ENCODE results near the gene CORO7.

Gene CORO7

DNA sequence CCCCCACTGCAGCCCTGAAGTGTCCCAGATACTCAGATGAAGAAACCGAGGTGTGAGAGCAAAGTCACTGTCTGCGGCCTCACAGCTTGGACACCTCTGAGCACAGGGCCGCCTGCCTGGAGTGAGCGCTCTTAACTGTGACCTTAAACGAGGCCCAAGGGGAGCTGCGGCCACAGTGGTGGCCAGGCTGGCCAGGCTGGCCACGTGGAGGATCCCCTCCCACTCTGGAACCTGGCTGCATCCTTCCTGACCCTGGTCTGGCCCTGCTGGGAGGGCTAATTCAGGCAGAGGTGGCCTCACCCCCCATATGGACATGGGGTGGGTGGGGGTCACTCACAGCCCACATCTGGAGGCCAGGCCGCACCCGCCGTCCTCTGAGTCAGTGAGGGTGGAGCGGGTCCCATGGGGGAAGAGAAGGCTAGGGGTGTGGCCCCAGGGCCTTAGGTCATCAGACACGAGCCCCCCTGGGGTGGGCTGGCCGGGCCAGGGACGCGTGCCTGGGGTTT, 38.2 kb downstream of the CORO7 start:
- TF ChIP-seq, protein P1, sequence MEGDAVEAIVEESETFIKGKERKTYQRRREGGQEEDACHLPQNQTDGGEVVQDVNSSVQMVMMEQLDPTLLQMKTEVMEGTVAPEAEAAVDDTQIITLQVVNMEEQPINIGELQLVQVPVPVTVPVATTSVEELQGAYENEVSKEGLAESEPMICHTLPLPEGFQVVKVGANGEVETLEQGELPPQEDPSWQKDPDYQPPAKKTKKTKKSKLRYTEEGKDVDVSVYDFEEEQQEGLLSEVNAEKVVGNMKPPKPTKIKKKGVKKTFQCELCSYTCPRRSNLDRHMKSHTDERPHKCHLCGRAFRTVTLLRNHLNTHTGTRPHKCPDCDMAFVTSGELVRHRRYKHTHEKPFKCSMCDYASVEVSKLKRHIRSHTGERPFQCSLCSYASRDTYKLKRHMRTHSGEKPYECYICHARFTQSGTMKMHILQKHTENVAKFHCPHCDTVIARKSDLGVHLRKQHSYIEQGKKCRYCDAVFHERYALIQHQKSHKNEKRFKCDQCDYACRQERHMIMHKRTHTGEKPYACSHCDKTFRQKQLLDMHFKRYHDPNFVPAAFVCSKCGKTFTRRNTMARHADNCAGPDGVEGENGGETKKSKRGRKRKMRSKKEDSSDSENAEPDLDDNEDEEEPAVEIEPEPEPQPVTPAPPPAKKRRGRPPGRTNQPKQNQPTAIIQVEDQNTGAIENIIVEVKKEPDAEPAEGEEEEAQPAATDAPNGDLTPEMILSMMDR (IDR thresholded peaks at IDR 0.05; ENCODE audit: low read length, missing control alignments): no peak
- DNase-seq (ENCODE audit: low read depth): no peak
- H3K4me3 ChIP-seq (replicated peaks; ENCODE audit: low read depth, low read length): no peak overlapping the region

DNA sequence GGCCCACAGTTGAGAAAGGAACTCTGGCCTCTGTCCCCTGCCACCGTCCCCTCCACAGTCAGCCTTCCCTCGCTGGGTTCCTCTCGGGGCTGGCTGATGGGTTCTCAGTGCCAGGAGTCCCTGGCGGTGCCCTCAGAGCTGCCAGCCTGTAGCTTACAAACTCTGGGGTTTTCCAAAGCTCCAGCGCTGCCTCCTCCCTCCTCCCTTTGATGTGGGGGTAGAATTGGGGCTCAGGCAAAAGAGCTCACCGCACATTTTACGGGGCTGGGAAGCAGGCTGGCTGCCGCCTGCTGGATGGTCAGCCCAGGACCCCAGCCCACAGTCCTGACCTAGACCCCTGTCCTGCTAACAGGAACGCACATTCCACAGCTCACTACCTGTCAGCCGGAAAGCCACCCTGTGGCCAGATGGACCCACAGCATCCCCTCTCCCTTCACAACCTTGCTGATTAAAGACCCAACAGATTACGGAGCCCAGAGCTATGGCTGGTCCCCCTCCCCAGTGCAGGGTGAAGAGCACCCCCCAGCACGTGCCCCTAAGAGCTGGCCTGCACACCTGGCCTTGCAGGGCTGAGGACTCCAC, 38.7 kb downstream of the CORO7 start:
- H3K4me3 ChIP-seq (replicated peaks; ENCODE audit: low read depth, low read length): no peak overlapping the region
- no peak for DNase-seq (ENCODE audit: low read depth)
- TF ChIP-seq, protein P1 (IDR thresholded peaks at IDR 0.05; ENCODE audit: low read length, missing control alignments): no peak

DNA sequence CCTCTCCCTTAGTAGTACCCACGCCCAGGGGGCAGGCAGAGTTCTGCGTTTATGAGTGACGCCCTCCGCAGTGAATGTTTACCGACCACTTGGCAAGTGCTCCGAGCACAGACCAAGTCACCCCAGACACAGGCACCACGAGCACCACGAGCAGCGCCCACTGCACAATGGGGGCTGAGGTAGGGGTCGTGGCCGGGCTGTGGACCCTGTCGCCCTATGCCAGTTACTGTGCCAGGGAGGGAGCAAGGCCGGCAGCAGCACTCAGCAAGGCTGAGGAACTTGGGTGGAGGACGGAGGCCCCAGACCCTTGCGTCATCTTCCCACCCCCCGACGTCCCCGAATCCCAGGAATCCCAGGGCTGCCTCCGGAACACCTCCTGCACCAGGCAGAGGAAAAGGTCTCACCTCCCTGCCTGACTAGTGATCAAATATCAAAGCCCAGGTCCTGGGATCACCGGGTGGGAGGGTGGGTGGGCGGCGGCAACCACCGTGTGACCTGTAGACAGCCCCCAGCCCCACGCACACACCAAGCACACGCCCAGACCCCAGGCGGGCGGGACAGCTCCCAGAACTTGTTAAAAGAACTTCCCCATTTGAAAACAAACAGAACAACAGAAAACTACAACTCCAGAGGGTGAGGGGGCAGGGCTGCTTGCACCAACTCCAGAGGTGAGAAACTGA, 39.4 kb downstream of the CORO7 start:
- H3K4me3 ChIP-seq (replicated peaks; ENCODE audit: low read depth, low read length): no peak overlapping the region
- DNase-seq (ENCODE audit: low read depth): no peak
- TF ChIP-seq, protein P1 (IDR thresholded peaks at IDR 0.05; ENCODE audit: low read length, missing control alignments): no peak

DNA sequence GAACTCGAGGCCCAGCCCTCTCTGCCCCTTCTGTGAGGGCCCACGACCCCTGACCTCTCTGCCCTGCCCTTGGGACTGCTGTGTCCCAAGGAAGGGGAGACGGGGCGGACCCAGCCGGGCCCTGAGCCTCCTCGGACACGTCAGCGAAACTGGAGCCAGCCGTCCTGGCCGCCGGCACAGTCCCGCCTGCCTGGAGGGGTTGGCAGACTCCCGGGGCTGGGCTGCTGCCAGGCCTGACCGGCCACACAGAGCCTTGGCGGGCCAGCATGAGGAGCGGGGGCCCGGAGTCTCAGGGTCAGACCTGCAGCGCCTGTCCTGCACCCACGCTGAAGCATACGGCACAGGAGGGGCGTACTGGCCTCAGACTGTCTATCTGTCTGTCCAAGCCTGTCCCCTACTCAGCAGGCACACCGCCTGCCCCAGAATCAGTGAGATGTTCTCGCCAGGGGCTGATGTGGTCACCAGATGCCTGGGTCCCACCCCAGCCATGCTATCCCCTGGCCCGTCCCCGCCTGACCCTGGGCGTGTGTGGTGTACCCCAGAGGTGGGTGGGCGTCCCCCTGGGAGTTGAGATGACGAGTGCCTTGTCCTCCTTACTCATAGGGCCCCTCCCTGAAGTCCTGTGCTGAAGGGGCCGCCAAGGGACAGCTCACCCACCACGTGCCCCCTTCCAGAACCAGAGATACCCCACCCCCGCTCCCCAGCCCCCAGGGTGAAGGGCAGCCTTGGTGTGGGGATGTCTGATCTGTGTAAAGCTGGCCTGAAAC, 40.1 kb downstream of the CORO7 start:
- peak overlapping the region; percentile 30 for H3K4me3 ChIP-seq (replicated peaks; ENCODE audit: low read depth, low read length)
- peak; percentile 86 for DNase-seq (ENCODE audit: low read depth)
- TF ChIP-seq, protein P1 (IDR thresholded peaks at IDR 0.05; ENCODE audit: low read length, missing control alignments): no peak

DNA sequence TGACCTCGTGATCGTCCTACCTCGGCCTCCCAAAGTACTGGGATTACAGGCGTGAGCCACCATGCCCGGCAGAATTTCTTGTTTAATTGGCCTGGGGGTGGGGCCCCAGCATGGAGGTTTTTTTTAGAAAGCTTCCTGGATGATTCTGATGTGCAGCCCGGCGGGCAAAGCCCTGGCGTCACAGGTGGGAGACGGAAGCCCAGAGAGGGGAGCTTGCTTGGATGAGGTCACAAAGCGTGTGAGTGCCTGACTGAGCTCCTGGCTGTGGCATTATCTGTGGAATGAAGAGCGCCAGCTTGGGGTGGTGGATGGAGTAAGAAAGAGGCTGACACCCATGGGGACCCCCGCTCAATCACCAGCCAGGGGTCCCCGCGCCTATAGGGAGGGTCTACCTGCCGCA, 40.7 kb downstream of the CORO7 start:
- TF ChIP-seq, protein P1 (IDR thresholded peaks at IDR 0.05; ENCODE audit: low read length, missing control alignments): no peak
- peak overlapping the region; percentile 30 for H3K4me3 ChIP-seq (replicated peaks; ENCODE audit: low read depth, low read length)
- DNase-seq (ENCODE audit: low read depth): no peak

DNA sequence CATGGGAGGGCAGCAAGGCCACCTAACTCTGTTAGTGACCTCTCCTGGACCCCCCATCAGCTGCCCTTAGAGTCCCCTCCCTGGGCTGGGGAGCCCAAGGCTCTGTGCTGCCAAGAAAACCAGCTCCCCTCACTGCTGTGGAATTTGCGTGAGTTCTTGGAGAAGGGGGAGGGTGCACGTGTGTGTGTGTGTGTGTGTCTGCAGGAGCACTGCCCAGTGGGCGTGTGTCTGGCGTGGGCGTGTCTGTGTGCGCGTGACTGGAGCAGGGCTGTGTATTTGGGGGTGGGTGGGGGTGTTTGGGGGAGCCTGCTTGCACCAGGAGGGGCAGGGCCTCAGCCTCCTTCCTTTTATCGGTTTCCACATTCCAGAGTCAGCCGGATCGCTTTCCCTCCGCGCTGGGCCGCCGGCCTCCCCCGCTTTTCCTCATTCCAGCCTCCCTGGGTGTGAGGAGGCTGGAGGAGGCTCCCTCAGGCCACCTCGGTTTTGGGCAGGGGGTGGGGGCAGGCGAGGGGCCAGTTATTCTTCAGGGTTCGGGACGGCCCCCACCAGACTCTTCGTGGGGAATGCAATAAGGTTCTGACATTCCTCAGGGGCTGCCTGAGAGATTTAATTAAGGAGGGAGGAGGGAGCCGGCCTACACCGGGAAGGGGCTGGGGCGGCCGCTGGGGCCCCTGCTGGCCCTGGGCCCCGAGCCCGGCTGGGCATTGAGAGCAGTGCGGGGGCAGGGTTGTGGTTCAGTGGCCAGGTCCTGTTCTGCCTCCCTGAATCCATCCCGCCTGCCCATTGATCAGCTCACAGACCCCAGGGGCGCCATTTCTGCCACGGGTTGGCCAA, 42.3 kb downstream of the CORO7 start:
- DNase-seq (ENCODE audit: low read depth): peak; percentile 96
- H3K4me3 ChIP-seq (replicated peaks; ENCODE audit: low read depth, low read length): peak overlapping the region; percentile 97
- TF ChIP-seq, protein P1 (IDR thresholded peaks at IDR 0.05; ENCODE audit: low read length, missing control alignments): no peak
